Smooth muscle cell (in vitro differentiated cells): ENCODE data around the gene EVPL. TPM values are rescaled to one million over a fixed set of nuclear protein-coding genes. Genes with fewer than 3 reads are reported as not detected.

ENCODE experiments used
- DNase-seq: peaks from one replicate; lab custom pipeline; 2025; ENCODE audit not compliant: unreplicated experiment; lab: John Stamatoyannopoulos, UW
- H2AFZ ChIP-seq: fragments of 200-600 bp; sonication (generic); 2 replicates; pipeline ENCODE4 v1.6.0; 2016; ENCODE audit warnings: antibody characterized with exemption, low read depth, mild to moderate bottlenecking
- H3F3A ChIP-seq: fragments of 200-600 bp; sonication (generic); 2 replicates; pipeline ENCODE4 v1.6.0; 2017; ENCODE audit warnings: antibody characterized with exemption, low read depth
- H3K27ac ChIP-seq: fragments of 200-600 bp; sonication (generic); 2 replicates; pipeline ENCODE4 v1.5.1; 2016; ENCODE audit warnings: low read depth, mild to moderate bottlenecking
- H3K27me3 ChIP-seq: fragments of 200-600 bp; sonication (generic); 2 replicates; pipeline ENCODE4 v1.6.1; 2016; ENCODE audit warnings: low read depth, mild to moderate bottlenecking
- H3K36me3 ChIP-seq: fragments of 200-600 bp; sonication (generic); 2 replicates; pipeline ENCODE4 v1.5.1; 2016; ENCODE audit warnings: low read depth
- H3K4me1 ChIP-seq: fragments of 200-600 bp; sonication (generic); 2 replicates; pipeline ENCODE4 v1.5.1; 2016; ENCODE audit warnings: low read depth
- H3K4me2 ChIP-seq: fragments of 200-600 bp; sonication (generic); 2 replicates; pipeline ENCODE4 v1.6.0; 2016; ENCODE audit warnings: mild to moderate bottlenecking
- H3K4me3 ChIP-seq: fragments of 200-600 bp; sonication (generic); 2 replicates; pipeline ENCODE4 v1.5.1; 2016; ENCODE audit warnings: mild to moderate bottlenecking
- H3K79me2 ChIP-seq: fragments of 200-600 bp; sonication (generic); 2 replicates; pipeline ENCODE4 v1.6.0; 2016; ENCODE audit warnings: low read depth, mild to moderate bottlenecking
- H3K9ac ChIP-seq: fragments of 200-600 bp; sonication (generic); 2 replicates; pipeline ENCODE4 v1.6.0; 2016; ENCODE audit warnings: low read depth
- H3K9me3 ChIP-seq: fragments of 200-600 bp; sonication (generic); replicated peaks from 2 replicates; pipeline ENCODE4 v1.5.1; 2016; ENCODE audit warnings: low read depth
- H4K20me1 ChIP-seq: fragments of 200-600 bp; sonication (generic); 2 replicates; pipeline ENCODE4 v1.6.0; 2016; ENCODE audit warnings: low read depth
- CTCF ChIP-seq: fragments of 200-600 bp; sonication (generic); IDR thresholded peaks from 2 replicates; pipeline ENCODE4 v1.5.1; 2017; ENCODE audit warnings: borderline replicate concordance, mild to moderate bottlenecking, antibody characterized with exemption; ENCODE audit not compliant: insufficient read depth, poor library complexity, severe bottlenecking
- WGBS: methylation state at CpG from one replicate; pipeline ENCODE4 v1.1.7; 2016; ENCODE audit warnings: low lambda C conversion rate; 5-methylcytosine and 5-hydroxymethylcytosine counted together
- polyA plus RNA-seq: library from polyadenylated mRNA; unstranded; fragments of >200 nt; fragmentation: Nextera tagmentation; extraction: Ambion mirVana; gene quantifications from 2 replicates; pipeline ENCODE4 v1.2.1, GENCODE V29; 2016
- total RNA-seq: library from RNA; depleted of rRNA; stranded (reverse); fragments of >200 nt; gene quantifications from 2 replicates; pipeline ENCODE4 v1.2.3, GENCODE V29; 2014

Gene EVPL
- total and polyA plus RNA-seq, 2 experiments from 2014 or later, result 1.6 to 2.0 TPM

GRCh38 chr17:76074390-76075363, 47.6 kb upstream of the EVPL start, which contains the start of gene GALR2:
TSS of gene GALR2 (plus strand) at chr17:76074781. CDS start at chr17:76074884, 103 bp downstream.
- peaks cover 19% of the 10 kb centered on the region for H3K4me1 ChIP-seq
- no peaks in the 10 kb centered on the region for H3K9me3 ChIP-seq
- peaks cover 27% of the 10 kb centered on the region for H3K79me2 ChIP-seq
- no peak within 1 kb of the TSS for H3K9ac ChIP-seq
- H4K20me1 ChIP-seq, result peaks cover 22% of the 10 kb centered on the region
- H3F3A ChIP-seq, result no peaks in the 10 kb centered on the region
- no peak within 1 kb of the TSS for H2AFZ ChIP-seq
- WGBS, result 5% methylated on average over 81 of the region's 92 CpGs
- no peak for DNase-seq
- H3K4me2 ChIP-seq, result peak within 1 kb of the TSS; percentile 54
- H3K36me3 ChIP-seq, result no peaks in the 10 kb centered on the region
- H3K4me3 ChIP-seq, result no peak within 1 kb of the TSS
- H3K27me3 ChIP-seq, result peaks cover 64% of the 10 kb centered on the region
- TF ChIP-seq CTCF, result no peak
- H3K27ac ChIP-seq, result no peak within 1 kb of the TSS

- H3K9me3 ChIP-seq, result no peaks in the 10 kb centered on the region
- under 1% methylated on average over 57 of the region's 57 CpGs for WGBS
- H3K27ac ChIP-seq, result peak within 1 kb of the TSS; percentile 54
- H3K79me2 ChIP-seq, result peaks cover 41% of the 10 kb centered on the region
- peak within 1 kb of the TSS; percentile 91 for H3K4me3 ChIP-seq
- H3K4me1 ChIP-seq, result peaks cover 19% of the 10 kb centered on the region
- H3F3A ChIP-seq, result no peaks in the 10 kb centered on the region
- peaks cover 3% of the 10 kb centered on the region for H3K36me3 ChIP-seq
- peak; percentile 72 for DNase-seq
- peak within 1 kb of the TSS; percentile 89 for H3K4me2 ChIP-seq
- H3K27me3 ChIP-seq, result peaks cover 40% of the 10 kb centered on the region
- no peak for TF ChIP-seq CTCF
- peak within 1 kb of the TSS; percentile 94 for H3K9ac ChIP-seq
- peak within 1 kb of the TSS; percentile 53 for H2AFZ ChIP-seq
- peaks cover 45% of the 10 kb centered on the region for H4K20me1 ChIP-seq
Observed at GRCh38 chr17:76072148-76072858, 45.2 kb upstream of the EVPL start, which contains the start of gene SRP68. TSS of gene SRP68 (minus strand) at chr17:76072517. CDS start at chr17:76072491, 26 bp downstream.

- Histone ChIP-seq H3K4me2 (peak overlapping the region; percentile 89), H2AFZ (peak overlapping the region; percentile 53), H4K20me1 (peaks cover 50% of the 10 kb centered on the region), H3K9me3 (no peaks in the 10 kb centered on the region), H3F3A (no peaks in the 10 kb centered on the region), H3K27ac (peak overlapping the region; percentile 54), H3K79me2 (peaks cover 41% of the 10 kb centered on the region), H3K4me3 (peak overlapping the region; percentile 91), H3K9ac (peak overlapping the region; percentile 94), H3K36me3 (peaks cover 3% of the 10 kb centered on the region), H3K27me3 (peaks cover 33% of the 10 kb centered on the region), H3K4me1 (peaks cover 14% of the 10 kb centered on the region)
- WGBS, result 24% methylated on average over 15 of the region's 15 CpGs
- no peak for DNase-seq
- no peak for TF ChIP-seq CTCF
Observed at GRCh38 chr17:76071531-76072147, 44.5 kb upstream of the EVPL start.
